ENCODE data around the gene CEP164.

The CEP164 gene

GRCh38 chr11:117421041-117421440 is 93.4 kb downstream of the CEP164 start:
- DNase-seq (ENCODE audit: low read depth), result no peak

- no peak for DNase-seq (ENCODE audit: low read depth)
Observed at GRCh38 chr11:117421476-117421875, 93.8 kb downstream of the CEP164 start.

- no peak for DNase-seq (ENCODE audit: low read depth)
Observed at GRCh38 chr11:117423046-117423575, 95.5 kb downstream of the CEP164 start.

- DNase-seq (ENCODE audit: low read depth), result no peak
Observed at GRCh38 chr11:117424781-117425180, 97.1 kb downstream of the CEP164 start.

GRCh38 chr11:117425679-117426296 is 98.1 kb downstream of the CEP164 start:
- no peak for DNase-seq (ENCODE audit: low read depth)

GRCh38 chr11:117426297-117426685 is 98.6 kb downstream of the CEP164 start:
- peak; percentile 57 for DNase-seq (ENCODE audit: low read depth)

- no peak for DNase-seq (ENCODE audit: low read depth)
Observed at GRCh38 chr11:117426941-117427340, 99.3 kb downstream of the CEP164 start.

- no peak for DNase-seq (ENCODE audit: low read depth)
Observed at GRCh38 chr11:117427356-117427874, 99.8 kb downstream of the CEP164 start.

GRCh38 chr11:117428186-117428855 is 100.7 kb downstream of the CEP164 start:
- no peak for DNase-seq (ENCODE audit: low read depth)

- DNase-seq (ENCODE audit: low read depth), result no peak
Observed at GRCh38 chr11:117428856-117429229, 101.2 kb downstream of the CEP164 start.

- DNase-seq (ENCODE audit: low read depth), result no peak
Observed at GRCh38 chr11:117430293-117430955, 102.8 kb downstream of the CEP164 start.

- DNase-seq (ENCODE audit: low read depth), result no peak
Observed at GRCh38 chr11:117431436-117431835, 103.8 kb downstream of the CEP164 start.

- no peak for DNase-seq (ENCODE audit: low read depth)
Observed at GRCh38 chr11:117433717-117434116, 106.1 kb downstream of the CEP164 start.

- DNase-seq (ENCODE audit: low read depth), result no peak
Observed at GRCh38 chr11:117434481-117434880, 106.8 kb downstream of the CEP164 start.

- DNase-seq (ENCODE audit: low read depth), result no peak
Observed at GRCh38 chr11:117435326-117435725, 107.7 kb downstream of the CEP164 start.

GRCh38 chr11:117437041-117437790 is 109.6 kb downstream of the CEP164 start:
- no peak for DNase-seq (ENCODE audit: low read depth)

- no peak for DNase-seq (ENCODE audit: low read depth)
Observed at GRCh38 chr11:117437791-117438130, 110.1 kb downstream of the CEP164 start.

- DNase-seq (ENCODE audit: low read depth), result no peak
Observed at GRCh38 chr11:117438371-117439000, 110.8 kb downstream of the CEP164 start.

GRCh38 chr11:117439256-117439655 is 111.6 kb downstream of the CEP164 start:
- no peak for DNase-seq (ENCODE audit: low read depth)

- DNase-seq (ENCODE audit: low read depth), result no peak
Observed at GRCh38 chr11:117440258-117440657, 112.6 kb downstream of the CEP164 start.

- DNase-seq (ENCODE audit: low read depth), result no peak
Observed at GRCh38 chr11:117441146-117441975, 113.7 kb downstream of the CEP164 start.
